Measurements from ENCODE around the gene CFAP299. TPM values are rescaled to one million over a fixed set of nuclear protein-coding genes. Genes with fewer than 3 reads are reported as not detected.

The CFAP299 gene
- total RNA-seq, 1 experiment from 2014 or later = not detected

GRCh38 chr4:80900908-80901307, 565.4 kb downstream of the CFAP299 start:
- DNase-seq (ENCODE audit: extremely low read depth, low read depth) = no peak

GRCh38 chr4:80903020-80903419, 567.5 kb downstream of the CFAP299 start:
- no peak for DNase-seq (ENCODE audit: extremely low read depth, low read depth)

DNA sequence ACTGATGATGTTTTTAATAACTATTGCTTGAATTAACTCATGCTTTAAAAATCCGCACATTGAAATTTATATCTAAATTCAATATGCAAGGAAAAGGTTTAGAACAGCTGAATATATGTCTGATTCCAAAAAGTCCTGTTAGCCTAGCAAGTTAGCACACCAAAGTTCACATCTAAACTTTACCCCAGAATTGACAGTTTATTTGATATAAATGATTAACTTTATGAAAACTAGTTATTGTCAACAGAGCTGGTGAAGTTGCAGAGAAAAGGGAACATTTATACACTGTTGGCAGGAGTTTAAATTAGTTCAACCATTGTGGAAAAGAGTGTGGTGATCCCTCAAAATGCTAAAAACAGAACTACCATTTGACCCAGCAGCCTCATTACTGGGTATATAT, 574.4 kb downstream of the CFAP299 start:
- no peak for DNase-seq (ENCODE audit: extremely low read depth, low read depth)

DNA sequence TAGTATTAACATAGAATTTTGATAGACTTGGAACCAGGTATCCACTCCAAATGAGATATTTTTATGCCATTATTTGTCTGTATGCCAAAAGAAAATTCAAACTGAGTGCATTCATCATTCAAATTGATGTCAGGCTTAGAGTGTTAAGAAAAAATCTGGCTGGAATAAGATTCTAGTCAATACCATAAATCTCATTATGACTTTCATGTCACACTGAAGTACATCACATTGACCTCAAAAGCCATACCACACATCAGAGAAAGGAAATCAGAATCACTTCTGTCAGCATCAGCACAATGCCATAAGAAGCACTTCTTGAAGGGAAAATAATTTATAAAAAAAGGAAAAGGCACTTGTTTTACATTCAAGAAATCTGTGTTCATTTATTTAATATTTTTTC, 575.9 kb downstream of the CFAP299 start:
- no peak for DNase-seq (ENCODE audit: extremely low read depth, low read depth)

GRCh38 chr4:80912350-80912749, 576.8 kb downstream of the CFAP299 start:
- DNase-seq (ENCODE audit: extremely low read depth, low read depth) = no peak

- DNase-seq (ENCODE audit: extremely low read depth, low read depth) = no peak
Observed at GRCh38 chr4:80913381-80913780, 577.9 kb downstream of the CFAP299 start.

- DNase-seq (ENCODE audit: extremely low read depth, low read depth) = no peak
Observed at GRCh38 chr4:80916770-80917169, 581.2 kb downstream of the CFAP299 start.

DNA sequence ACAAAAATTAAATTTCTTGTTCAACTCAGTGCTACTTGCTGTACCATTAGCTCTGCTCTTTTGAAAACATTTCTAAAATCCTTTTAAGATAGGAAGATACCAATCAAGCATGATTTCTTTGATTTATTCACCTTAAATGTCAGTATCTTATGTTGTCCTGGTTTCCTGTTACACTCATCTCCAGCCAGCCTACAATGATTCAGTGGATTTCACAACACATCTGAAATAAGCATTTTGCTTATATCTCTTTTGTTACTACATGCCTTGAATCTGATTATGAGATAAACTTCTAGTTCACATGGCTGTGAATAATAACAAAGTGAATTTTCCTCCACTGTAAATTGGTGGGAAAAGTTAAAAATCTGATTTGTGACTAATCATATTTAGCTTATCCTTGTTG, 582.5 kb downstream of the CFAP299 start:
- DNase-seq (ENCODE audit: extremely low read depth, low read depth) = no peak

GRCh38 chr4:80921441-80921840, 585.9 kb downstream of the CFAP299 start:
- DNase-seq (ENCODE audit: extremely low read depth, low read depth) = no peak

DNA sequence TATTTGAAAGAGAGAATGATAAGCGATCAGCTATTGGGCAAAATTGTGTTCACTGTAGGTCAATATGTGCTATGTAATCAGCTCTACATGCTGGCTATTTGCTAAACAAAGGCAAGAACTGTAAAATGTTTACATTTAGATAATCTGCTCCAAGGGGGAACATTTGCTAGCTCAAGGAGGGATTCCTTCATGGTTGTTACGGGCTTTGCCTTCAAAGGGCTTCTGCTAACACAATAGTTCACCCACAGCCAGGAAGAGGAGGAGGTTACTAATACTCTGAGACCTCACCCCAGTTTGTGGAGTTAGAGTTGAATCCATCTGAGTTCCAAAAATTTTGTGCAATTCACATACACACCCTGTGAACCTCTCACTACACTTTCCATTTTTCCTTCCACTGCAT, 587.4 kb downstream of the CFAP299 start:
- DNase-seq (ENCODE audit: extremely low read depth, low read depth) = no peak

DNA sequence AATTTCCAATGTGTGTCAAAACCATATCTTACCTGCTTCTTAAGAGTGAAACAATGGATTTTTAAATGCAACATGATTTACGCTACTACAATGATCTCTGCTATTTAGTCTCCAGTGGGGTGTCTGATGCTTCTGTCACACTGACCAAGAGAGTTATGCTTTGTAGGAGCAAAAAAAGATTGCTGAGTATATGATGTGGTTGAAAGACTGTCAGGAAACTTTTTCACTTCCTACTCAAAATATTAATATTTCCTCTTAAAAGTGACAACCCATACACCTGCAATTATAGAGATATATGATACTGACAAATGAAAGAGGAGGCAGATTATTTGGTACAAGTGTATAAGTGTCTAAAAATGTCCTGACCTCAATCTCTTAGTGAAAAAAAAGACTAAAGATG, 589.8 kb downstream of the CFAP299 start:
- DNase-seq (ENCODE audit: extremely low read depth, low read depth) = no peak

DNA sequence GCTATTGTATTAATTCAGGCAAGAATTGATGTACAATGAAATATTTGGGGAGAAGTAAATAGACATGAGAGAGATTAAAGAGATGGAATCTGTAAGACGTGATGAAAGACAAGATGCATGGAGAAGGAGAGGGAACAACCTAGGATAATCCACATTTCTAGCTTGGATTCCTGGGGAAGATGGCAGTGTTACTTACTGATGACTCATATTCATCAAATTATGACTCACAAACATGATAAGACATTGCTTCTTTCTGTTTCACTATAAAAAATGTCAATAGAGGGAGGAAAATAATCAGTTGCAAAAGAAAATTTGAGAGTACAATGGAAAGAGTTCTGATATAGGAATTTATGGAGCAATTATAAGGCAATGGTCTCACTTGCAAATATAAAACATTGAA, 590.9 kb downstream of the CFAP299 start:
- no peak for DNase-seq (ENCODE audit: extremely low read depth, low read depth)

DNA sequence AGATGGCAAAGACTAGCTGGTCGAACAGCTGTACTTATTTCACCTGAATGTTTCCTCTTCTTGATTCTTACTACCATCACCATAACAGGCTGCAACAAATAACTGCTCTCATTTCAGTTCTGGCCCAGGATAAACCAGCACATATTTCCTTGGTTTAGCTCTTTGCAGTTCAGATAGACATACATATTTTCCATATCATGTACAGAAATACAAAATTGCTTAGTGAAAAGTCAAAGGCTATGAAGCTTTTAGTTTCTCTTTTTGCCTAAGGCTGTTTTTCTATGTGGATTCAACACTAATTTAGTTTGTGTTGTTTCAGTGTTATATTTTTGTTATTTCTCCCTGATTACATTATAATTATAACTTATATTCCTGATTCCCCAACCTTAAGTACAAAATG, 591.4 kb downstream of the CFAP299 start:
- DNase-seq (ENCODE audit: extremely low read depth, low read depth) = no peak

DNA sequence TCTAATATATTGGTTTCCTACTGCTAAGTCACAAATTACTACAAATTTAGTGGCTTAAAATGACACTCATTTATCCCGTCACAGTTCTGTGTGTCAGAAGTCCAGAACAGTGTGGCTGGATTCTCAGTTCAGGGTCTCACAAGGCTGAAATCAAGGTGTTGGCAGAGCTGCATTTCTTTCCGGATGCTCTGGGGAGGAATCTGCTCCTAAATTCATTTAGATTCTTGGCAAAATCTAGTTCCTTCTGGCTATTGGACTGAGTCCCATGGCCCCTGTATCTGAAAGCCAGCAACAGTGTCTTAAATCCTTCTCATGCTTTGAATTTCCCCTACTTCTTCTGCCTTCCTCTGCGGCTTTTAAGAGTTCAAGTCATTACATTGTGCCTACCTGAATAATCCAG, 591.9 kb downstream of the CFAP299 start:
- no peak for DNase-seq (ENCODE audit: extremely low read depth, low read depth)

- DNase-seq (ENCODE audit: extremely low read depth, low read depth) = no peak
Observed at GRCh38 chr4:80931631-80932081, 596.1 kb downstream of the CFAP299 start.

GRCh38 chr4:80948141-80948540, 612.6 kb downstream of the CFAP299 start:
- no peak for DNase-seq (ENCODE audit: extremely low read depth, low read depth)

- no peak for DNase-seq (ENCODE audit: extremely low read depth, low read depth)
Observed at GRCh38 chr4:80948995-80949394, 613.5 kb downstream of the CFAP299 start.

- DNase-seq (ENCODE audit: extremely low read depth, low read depth) = no peak
Observed at GRCh38 chr4:80956421-80956820, 620.9 kb downstream of the CFAP299 start.

DNA sequence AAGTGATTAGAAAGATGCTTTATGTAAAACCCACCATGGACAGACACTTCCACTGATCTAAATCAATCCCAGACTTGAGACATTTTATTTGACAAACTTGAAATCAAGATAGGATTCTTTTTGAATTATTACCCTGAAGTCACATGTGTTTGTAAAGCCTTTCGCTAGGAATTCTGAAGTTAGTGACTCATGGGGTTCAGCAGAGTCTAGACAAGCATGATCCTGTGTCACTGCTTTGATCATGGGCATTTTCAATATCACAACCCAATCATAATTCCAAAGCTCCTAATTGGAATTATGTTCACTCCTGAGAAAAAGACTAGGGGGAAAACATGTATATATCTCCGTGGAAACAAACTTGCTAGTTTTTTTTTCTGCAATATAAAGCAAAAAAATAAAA, 627.5 kb downstream of the CFAP299 start:
- DNase-seq (ENCODE audit: extremely low read depth, low read depth) = no peak

DNA sequence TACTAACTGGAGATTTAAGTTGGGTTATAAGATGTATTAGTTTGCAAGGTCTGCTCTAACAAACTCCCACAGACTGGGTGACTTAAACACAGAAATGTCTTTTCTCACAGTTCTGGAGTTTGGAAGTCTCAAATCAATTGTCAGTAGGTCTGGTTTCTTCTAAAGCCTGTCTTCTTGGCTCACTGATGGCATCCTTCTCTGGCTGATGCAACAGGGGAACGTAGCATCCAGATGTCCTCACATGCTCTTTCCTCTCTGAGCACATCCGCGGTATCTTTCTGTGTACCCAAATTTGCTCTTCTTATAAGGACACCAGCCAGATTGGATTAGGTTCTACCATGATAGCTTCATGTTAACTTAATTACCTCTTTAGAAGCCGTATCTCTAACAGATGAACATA, 631.8 kb downstream of the CFAP299 start:
- no peak for DNase-seq (ENCODE audit: extremely low read depth, low read depth)

- DNase-seq (ENCODE audit: extremely low read depth, low read depth) = no peak
Observed at GRCh38 chr4:80980239-80980638, 644.7 kb downstream of the CFAP299 start.

GRCh38 chr4:80986011-80986410, 650.5 kb downstream of the CFAP299 start:
- DNase-seq (ENCODE audit: extremely low read depth, low read depth) = no peak

- DNase-seq (ENCODE audit: extremely low read depth, low read depth) = peak; percentile 29
Observed at GRCh38 chr4:80989921-80990544, 654.5 kb downstream of the CFAP299 start.
